SIG-M5 treated with dmso at 0.1 percent for 504 hours (cell line): ENCODE data around the gene NCKAP1.
"Not testable (repeated sequence)": the region's sequence is repeated elsewhere in the genome, so short reads cannot be mapped to it uniquely, and the experiment has no call there.

Source experiments
- DNase-seq: peaks from one replicate; lab custom pipeline; 2025; ENCODE audit not compliant: unreplicated experiment; lab: John Stamatoyannopoulos, UW

NCKAP1 gene, protein sequence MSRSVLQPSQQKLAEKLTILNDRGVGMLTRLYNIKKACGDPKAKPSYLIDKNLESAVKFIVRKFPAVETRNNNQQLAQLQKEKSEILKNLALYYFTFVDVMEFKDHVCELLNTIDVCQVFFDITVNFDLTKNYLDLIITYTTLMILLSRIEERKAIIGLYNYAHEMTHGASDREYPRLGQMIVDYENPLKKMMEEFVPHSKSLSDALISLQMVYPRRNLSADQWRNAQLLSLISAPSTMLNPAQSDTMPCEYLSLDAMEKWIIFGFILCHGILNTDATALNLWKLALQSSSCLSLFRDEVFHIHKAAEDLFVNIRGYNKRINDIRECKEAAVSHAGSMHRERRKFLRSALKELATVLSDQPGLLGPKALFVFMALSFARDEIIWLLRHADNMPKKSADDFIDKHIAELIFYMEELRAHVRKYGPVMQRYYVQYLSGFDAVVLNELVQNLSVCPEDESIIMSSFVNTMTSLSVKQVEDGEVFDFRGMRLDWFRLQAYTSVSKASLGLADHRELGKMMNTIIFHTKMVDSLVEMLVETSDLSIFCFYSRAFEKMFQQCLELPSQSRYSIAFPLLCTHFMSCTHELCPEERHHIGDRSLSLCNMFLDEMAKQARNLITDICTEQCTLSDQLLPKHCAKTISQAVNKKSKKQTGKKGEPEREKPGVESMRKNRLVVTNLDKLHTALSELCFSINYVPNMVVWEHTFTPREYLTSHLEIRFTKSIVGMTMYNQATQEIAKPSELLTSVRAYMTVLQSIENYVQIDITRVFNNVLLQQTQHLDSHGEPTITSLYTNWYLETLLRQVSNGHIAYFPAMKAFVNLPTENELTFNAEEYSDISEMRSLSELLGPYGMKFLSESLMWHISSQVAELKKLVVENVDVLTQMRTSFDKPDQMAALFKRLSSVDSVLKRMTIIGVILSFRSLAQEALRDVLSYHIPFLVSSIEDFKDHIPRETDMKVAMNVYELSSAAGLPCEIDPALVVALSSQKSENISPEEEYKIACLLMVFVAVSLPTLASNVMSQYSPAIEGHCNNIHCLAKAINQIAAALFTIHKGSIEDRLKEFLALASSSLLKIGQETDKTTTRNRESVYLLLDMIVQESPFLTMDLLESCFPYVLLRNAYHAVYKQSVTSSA

DNA sequence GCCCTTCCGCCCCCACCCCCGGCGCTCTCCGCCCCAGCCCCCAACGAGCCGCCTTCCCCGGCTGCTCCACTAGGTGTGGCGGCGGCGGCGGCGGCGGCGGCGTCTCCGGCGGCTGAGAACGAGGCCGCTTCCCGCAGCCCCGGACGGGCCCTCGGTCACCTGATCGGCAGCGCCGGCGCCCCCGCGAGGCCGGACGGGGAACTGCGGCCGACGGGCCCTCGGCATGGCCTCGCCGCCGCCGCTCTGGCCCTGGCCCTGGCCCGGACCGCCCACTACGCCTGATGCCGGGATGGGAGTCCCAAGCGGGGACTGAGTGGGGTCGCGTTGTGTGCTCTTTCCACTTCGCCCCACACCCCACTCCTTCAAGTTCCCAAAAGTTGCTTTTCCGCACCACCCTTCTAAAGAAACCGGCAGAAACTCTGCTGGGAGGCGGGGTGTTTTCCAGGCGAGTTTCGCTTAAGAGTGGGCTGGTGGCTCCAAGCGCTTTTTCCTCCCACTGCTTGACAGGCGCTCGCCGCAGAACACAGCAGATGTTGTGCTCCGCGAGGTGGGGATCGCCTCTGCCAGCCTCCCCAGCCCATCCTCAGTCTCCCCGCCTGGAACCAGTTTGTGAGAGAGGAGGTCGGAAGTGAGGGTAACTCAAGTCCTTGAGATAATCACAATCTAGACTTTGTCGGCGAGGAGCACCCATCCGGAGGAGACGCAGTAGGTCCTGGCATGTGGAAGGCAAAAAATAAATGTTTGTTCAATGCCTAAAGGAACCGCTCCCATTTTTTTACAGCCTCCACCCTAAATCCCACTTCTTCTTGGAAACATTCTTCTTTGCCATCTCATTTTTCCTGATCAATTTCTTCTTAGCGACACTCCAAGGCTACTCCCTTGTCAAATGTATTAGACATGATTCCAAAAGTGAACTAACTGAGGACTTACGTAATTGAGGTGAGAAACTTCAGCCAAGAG lies at the start of gene NCKAP1:
TSS of gene NCKAP1 (minus strand) at position 117 of the 960 bp plus-strand sequence. CDS start 358 bp downstream, outside the sequence.
- DNase-seq: peak; percentile 24

DNA sequence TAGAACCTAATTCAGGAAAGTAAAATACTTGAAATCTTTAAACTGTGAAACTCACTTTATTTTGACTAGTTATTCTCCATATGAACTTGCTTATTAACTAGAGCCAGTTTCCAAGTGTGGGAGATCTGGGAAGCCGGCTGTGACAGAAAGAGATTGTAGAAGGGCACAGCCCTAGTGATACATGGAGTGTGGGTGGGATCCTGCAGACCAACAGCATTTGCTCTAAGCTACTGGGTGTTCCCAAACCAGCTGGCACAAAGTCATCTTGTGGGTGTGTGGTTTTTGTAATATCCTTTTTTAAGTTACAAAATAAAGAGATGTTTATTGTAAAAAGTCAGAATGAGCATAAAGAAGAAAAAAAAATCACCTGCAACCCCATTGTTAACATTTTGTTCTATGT lies 43.7 kb upstream of the NCKAP1 start:
- DNase-seq: no peak

DNA sequence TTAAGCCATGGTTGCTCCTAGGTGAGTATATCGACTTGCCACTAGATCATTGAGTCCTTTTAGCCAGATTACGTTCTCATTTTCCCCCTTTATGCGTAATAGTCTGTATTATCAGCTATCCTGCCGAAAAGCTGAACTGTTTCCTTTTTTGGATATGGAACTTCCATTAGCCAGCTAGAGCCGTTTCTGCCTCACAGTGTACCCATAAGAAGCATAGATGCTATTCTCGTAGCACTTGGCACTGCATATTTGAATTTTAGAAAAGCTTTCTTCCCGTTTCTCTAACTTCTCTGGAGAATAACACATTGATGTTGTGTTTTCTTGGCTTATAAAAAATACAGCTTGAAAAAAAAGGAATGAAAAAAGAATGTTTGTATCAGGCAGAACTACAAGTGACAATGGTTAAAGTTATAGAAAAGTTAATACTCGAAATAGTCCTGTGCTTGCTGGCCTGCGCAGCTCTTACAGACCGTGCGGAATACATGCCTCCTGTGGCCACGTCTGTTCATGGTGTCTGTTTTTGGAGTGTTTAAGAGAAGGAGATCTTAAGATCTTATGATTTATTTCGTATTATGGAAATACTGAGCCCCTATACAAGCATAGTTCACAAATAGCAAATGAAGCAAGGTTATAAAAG lies 41.0 kb upstream of the NCKAP1 start:
- DNase-seq: peak; percentile 6

DNA sequence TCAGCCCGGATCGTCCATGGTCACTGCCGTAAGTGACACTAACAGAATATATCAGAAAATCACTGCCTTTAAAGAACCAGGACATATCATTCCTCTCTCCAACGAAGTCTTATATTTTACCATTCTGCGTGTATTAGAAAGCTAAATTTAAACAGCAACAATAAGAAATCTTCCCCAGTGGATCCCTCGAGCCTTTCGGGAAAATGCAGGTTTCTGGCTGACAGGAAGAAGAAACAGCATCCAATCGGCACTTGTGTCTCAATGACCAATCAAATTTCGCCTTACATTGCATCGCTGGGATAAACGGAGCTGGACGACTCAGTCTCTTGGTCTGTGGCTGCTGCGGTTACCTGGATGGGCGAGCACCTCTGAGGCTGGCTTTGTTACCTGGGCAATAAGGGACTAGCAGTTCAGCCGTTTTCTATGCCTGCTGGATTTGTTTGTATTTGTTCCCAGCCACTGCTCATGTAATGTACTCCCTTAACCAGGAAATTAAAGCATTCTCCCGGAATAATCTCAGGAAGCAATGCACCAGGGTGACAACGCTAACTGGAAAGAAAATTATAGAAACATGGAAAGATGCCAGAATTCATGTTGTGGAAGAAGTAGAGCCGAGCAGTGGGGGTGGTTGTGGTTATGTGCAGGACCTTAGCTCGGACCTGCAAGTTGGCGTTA lies 40.3 kb upstream of the NCKAP1 start, which contains the start of gene DUSP19:
TSS of gene DUSP19 (plus strand) at position 284 of the 675 bp plus-strand sequence. CDS start at position 471, 187 bp downstream.
- DNase-seq: peak; percentile 51

DNA sequence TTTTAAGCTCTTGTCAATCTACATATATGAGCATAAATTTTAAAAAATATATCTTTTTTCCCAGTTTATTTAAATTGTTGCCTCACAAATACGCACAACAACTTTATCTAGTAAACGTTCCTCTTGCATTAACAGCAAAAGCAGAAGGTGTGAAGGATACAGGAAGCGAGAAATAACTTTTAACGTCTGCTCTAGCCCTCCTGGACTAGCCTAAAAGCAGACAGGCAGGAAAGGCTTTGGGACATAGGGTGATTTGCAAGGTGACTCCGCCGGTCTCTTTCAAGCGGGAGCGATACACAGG lies 39.9 kb upstream of the NCKAP1 start:
- DNase-seq: peak; percentile 11

DNA sequence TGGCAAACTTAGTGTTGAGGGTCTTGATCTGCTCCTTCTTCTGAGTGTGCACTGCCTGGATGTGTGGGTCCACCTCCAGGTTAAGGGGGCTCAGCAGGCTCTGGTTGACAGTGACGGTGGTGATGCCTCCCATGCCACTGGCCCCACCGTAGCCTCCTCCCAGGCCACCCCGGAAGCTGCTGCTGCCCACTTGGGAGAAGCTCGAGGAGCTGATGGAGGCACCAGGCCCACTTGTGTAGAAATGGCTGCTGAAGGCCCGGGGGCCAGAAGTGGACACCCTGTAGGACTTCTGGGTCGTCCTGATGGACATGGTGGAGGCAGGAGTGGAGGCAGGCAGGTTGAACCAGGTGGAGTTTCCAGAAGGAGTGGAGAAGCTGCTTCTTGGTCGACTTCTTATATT lies 33.9 kb upstream of the NCKAP1 start:
- DNase-seq: no peak

DNA sequence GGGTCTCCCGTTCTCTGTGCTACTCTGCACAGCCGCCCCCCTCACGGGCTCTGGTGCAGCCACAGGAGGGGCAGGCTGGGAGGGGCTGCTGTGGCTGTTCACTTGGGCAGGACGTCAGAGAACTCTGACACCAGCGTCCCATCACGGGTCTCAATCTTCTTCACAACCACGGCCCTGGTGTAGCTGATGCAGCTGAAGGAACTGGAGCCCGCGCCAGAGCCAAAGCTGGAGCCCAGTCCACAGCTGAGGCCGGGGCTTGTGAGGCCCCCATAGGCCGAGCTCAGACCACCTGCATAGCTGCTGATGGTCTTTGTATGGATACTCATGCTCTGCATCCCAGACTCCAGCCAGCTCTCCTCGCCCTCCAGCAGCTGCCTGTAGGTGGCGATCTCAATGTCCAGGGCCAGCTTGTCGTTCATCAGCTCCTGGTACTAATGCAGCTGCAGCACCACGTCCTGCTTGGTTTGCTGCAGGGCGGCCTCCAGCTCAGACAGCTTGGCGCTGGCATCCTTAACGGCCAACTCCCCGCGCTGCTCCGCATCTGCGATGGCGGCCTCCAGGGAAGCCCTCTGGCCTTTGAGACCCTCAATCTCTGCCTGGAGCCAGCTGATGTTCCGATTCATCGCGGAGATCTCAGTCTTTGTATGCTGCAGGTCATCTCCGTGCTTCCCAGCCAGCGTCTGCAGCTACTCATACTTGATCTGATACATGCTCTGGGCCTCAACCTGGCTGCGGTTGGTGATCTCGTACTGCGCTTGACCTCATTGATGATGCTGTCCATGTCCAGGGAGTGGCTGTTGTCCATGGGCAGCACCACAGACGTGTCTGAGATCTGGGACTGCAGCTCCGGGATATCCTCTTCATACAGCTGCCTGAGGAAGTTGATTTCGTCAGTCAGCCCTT lies 32.9 kb upstream of the NCKAP1 start:
- no peak for DNase-seq

DNA sequence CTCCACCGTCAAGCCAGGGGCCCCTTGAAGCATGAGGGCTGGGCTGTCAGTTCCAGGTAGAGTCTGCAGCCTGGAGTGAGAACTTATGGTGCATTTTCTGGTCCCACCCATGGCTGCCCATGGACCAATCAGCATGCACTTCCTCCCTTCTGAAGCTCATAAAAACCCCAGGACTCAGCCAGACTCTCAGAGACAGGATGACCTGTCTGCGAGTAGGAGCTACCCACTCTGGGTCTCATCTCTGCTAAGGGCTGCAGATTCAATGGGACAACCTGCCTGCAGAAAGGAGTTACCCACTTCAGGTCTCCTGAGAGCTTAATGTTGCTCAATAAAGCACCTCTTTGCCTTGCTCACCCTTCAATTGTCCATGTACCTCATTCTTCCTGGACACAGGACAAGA lies 30.9 kb upstream of the NCKAP1 start:
- DNase-seq: no peak

DNA sequence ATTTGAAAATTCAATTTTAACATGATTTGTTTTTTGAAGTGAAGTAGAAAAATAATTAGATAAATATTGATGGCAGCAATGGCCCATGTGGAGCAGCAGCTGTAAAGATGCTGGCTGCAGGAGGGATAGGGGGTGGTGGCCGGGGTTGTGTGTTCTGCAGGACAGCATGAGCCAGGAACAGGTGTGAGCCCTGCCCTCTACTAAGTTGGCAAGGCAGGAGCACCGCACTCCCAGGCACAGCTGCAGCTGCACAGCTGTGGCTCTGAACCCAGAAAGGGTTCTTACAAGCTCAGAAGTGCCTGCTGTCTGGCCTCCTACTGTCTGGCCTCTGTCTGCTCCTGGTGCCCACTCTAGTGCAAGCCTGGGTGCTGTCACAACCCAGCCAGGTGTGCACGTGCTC lies 30.3 kb upstream of the NCKAP1 start:
- no peak for DNase-seq

DNA sequence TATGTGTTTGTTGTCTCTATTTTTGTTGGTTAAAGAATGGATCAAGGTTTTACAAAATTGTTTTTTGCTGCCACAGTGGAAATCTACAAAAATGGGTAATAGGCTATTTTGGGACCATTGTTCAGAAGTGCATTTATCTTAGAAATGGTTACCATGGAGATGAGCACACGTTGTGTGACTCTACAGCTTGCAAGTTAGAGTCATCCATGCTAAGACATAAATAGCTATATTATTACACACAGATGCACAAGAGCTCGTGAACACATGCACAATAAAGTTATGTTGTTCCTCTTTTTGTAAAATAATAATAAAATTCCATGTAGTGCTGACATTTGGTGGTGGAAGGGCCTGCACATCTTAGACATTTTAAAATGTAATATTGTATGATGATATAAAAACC lies 24.8 kb upstream of the NCKAP1 start:
- DNase-seq: no peak

DNA sequence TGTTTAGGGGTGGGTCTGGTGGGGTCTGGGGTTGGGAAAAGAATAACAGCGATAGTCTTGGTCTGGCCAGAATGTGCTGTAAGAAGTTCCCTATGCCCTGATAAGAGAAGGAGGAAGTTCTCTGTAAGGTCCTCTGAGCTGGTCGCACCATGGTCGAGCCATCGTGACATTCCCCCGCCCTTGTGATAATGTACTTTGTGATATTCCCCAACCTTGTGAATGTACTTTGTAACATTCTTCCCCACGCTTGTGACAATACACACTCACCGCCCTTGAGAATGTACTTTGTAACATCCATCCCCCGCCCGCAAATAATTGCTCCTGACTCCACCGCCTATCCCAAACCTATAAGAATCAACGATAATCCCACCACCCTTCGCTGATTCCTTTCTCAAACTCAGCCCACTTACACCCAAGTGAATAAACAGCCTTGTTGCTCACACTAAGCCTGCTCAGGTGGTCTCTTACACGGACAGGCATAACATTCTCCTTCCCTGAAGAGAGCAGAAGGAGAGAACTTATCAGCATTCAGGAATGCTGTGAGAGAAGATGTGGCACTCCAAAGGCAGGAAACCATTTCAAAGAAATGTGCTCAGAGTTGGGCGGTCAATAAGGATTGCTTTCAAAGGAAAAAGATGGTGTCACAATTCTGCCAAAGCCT lies 22.4 kb upstream of the NCKAP1 start:
- no peak for DNase-seq

DNA sequence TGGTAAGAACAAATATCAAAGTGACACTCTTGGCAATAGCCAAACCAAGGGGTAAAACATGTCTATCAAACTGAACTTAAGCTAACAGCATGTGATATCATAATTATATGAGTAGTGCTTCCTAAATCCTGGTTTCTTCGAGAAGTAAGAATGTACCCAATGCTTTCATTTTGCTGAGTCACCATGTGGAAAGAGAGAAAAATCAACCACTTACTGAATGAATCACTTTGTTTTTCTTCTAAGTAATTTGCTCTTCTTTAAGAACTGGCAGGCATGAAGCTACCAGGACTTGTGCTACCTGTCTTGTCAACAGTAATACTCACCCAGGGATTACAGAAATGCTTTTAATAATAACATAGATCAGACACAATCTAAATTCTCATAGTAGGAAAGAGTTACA lies 21.3 kb upstream of the NCKAP1 start:
- no peak for DNase-seq

DNA sequence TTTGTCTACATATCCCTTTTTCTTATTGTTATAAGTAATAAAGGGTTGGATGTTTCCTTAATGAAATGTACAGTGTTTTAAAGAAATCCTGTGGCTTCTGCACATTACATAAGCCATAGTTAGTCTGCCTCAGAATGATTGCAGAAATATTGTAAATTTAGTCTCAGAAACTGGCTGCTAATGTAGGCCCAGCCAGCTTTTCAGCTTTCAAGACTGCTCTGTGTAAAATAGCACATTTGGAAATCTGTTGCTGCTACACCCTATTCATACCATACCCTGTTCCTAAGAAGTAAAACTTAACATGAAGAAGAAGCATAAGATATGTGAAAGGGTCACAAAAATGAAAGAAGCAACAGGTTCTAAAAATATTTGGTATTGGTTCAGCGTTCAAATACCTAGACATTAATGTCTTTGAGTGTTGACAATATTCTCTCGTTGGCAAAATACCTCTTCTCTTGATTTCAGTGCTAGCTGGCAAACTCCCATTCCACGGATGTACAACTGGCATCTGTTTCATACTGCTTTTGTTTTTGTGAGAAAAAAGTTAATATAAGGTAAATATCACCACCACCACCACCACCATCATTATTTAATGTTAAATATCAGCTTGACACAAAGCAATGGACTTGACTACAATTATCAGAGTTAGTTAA lies 19.2 kb upstream of the NCKAP1 start:
- no peak for DNase-seq

DNA sequence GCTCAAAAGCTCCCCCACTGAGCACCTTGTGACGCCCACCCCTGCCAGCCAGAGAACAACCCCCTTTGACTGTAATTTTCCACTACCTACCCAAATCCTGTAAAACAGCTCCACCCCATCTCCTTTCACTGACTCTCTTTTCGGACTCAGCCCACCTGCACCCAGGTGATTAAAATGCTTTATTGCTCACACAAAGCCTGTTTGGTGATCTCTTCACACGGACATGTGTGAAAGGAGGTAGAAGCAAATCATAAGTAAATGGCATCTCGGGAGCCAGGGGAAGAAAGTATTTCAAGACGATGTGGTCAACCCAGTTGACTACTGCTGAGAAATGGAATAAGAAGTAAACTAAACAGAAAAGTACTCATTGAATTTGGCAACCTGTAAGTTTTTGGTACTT lies 11.2 kb upstream of the NCKAP1 start:
- no peak for DNase-seq

DNA sequence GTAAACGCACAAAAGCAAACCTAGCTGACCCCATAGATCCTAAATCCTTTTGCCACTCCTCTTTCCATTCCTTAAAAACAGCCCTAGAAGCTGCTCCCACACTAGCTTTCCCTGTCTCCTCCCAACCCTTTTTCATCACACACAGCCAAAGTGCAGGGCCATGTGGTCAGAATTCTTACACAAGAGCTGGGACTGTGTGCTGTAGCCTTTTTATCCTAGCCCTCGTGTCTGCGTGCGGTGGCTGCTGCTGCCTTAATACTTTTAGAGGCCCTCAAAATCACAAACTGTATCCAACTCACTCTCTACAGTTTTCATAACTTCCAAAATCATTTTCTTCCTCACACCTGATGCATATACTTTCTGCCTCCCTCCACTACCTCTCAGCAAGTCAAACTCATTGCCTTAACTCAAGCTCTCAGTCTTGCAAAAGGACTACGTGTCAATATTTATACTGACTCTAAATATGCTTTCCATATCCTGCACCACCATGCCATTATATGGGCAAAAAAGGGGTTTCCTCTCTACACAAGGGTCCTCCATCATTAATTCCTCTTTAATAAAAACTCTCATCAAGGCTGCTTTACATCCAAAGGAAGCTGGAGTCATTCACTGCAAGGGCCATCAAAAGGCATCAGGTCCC lies 9.3 kb upstream of the NCKAP1 start:
- not testable (repeated sequence) for DNase-seq

DNA sequence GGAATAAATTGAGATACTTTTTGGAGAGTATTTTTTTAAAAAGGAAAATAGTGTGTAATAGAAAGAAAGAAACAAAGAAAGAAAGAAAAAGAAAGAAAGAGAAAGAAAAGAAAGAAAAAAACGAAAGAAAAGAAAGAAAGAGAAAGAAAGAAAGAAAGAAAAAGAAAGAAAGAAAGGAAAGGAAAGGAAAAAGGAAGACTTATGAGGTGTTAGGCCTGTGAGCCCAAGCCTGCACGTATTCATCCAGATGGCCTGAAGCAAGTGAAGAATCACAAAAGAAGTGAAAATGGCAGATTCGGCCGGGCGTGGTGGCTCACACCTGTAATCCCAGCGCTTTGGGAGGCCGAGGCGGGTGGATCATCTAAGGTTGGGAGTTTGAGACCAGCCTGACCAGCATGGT lies 5.3 kb upstream of the NCKAP1 start:
- not testable (repeated sequence) for DNase-seq

DNA sequence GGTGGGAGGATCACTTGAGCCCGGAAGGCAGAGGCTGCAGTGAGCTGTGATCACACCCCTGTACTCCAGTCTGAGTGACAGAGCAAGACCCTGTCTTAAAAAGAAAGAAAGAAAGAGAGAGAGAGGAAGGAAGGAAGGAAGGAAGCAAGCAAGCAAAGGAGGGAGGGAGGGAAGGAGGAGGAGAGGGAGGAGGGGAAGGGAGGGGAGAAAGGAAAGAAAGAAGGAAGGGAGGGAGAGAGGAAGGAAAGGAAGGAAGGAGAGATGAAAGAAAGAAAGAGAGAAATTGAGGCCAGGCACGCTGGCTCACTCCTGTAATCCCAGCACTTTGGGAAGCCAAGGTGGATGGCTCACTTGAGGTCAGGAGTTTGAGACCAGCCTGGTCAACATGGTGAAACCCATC lies 2.3 kb upstream of the NCKAP1 start:
- DNase-seq: no peak
